GM21825 (cell line): ENCODE data around the gene STIL.
"Not testable (repeated sequence)": the region's sequence is repeated elsewhere in the genome, so short reads cannot be mapped to it uniquely, and the experiment has no call there.

ENCODE experiments used
- ATAC-seq: cut with Tn5 transposase; IDR thresholded peaks from one replicate; pipeline ENCODE4 v1.9.1; 2021; ENCODE audit warnings: mild to moderate bottlenecking, moderate library complexity; ENCODE audit not compliant: unreplicated experiment

Gene STIL

DNA sequence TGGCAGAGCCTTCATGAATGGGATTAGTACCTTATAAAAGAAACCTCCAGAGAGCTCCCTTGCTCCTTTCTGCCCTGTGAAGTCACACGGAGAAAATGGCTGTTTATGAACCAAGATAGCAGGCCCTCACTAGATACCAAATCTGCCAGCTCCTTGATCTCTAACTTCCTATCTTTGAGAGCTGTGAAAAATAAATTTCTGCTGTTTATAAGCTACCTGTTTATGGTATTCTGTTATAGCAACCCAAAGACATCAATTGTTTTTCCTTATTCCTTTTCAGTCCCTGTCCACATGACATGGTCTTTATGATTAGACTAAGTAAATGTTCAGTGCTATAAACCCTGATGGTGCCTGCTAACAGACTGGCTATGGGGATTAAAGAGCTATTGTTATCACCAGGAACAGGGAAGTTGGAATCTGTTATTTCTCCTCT is 9.7 kb upstream of the STIL start:
- no peak for ATAC-seq

DNA sequence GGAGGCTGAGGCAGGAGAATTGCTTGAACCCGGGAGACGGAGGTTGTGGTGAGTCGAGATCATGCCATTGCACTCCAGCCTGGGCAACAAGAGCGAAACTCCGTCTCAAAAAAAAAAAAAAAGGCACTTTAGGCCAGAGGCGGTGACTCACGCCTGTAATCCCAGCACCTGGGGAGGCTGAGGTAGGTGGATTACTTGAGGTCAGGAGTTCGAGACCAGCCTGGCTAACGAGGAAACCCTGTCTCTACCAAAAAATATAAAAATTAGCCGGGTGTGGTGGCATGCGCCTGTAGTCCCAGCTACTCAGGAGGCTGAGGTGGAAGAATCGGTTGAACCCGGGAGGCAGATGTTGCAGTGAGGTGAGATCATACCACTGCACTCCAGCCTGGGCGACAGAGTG is 6.0 kb upstream of the STIL start:
- ATAC-seq: not testable (repeated sequence)

DNA sequence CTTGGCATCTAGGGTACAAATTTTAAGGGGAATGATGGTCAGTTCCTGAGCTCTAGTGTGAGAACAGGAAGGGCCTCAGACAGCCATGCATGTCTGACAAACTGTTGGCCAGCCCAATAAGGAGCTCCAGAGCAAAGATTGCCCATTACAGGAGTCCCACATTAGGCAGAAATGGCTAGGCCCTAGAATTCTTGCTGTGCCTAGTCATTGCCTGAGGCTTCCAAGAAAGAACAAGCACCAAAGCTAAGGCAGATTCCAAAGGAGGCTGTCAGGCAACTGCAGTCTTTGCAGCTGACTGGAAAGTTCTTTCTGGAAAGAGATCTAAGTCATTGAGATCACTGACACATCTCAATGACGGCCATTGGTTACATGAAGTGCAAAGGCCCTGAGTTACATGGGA is 3.9 kb upstream of the STIL start:
- ATAC-seq: no peak

DNA sequence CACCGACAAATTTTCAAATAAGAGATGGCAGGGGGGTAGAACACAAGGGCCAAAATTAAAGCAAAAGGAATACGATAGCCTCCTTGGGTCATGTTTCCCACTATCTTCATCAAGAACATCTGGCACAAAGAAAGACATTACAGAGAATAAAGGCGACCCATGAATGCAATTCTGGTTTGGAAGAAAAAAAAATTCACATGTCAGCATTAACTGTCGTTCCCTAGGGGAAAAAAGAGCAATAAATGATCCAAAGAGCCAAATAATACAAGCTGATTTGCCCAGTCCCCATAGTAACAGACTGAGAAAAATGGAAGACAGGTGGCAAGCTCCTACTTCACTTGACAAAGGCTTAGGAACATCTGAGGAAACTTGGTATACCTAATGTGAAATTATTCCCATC is 4.5 kb downstream of the STIL start:
- no peak for ATAC-seq

DNA sequence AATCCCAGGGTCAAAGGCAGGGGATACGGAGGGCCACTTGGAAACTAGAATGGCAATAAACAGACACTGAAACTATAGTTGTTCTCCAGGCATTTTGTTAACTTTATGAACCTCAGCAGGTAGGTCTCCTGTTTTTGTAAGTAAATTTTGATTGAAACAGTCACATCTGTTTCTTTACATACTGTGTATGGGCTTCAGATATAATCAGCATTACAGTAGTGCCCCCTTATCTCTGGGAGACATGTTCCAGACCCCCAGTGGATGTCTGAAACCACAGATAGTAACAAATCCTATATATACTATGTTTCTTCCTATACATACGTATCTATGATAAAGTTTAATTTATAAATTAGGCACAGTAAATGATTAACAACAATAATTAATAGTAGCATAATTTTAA is 11.5 kb downstream of the STIL start:
- no peak for ATAC-seq

- no peak for ATAC-seq
These were observed 15.8 kb downstream of the STIL start for GRCh38 chr1:47298025-47298699.

GRCh38 chr1:47295579-47295978 is 18.4 kb downstream of the STIL start:
- no peak for ATAC-seq

DNA sequence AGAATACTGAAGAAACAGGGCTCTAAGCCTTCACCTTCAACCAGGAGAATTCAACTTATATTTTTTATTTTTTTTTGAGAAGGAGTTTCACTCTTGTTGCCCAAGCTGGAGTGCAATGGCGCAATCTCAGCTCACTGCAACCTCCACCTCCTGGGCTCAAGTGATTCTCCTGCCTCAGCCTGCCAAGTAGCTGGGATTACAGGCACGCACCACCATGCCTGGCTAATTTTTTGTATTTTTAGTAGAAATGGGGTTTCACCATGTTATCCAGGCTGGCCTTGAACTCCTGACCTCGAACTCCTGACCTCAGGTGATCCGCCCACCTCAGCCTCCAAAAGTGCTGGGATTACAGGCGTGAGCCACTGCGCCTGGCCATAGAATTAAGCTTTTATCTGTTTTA is 19.1 kb downstream of the STIL start:
- ATAC-seq: not testable (repeated sequence)

- ATAC-seq: not testable (repeated sequence)
These were observed 25.8 kb downstream of the STIL start for GRCh38 chr1:47288116-47288515.

- no peak for ATAC-seq
These were observed 33.8 kb downstream of the STIL start for GRCh38 chr1:47280142-47280541.

- ATAC-seq: no peak
These were observed 37.1 kb downstream of the STIL start for GRCh38 chr1:47276850-47277249.

GRCh38 chr1:47275811-47276210 is 38.1 kb downstream of the STIL start:
- ATAC-seq: not testable (repeated sequence)

GRCh38 chr1:47265529-47265928 is 48.4 kb downstream of the STIL start:
- ATAC-seq: not testable (repeated sequence)

DNA sequence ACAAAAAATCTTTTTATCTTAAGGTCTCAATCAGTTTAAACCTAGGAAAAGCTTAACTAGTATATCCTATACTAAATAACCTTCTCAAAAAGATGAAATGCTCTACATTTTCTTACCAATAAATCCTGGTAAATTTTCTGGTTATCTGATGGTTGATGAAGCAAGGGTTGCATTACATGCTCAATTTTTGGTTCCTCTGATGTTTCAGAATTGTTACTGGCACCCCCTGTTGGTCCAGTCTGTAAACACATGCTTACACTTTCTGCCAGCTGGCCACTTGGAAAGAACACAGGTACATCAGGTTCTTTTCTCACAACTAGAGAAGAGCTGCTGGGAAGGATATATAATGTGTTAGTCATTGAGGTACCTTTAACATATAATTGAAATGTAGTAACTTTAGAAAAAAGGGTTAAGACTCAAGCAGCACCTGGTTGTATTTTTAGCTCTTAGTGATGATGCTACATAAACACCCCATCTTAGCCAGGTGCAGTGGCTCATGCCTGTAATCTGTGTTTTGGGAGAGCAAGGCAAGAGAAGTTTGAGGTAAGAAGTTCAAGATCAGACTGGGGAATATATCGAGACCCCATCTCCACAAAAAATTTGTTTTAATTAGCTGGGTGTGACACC is 51.0 kb downstream of the STIL start:
- no peak for ATAC-seq

- no peak for ATAC-seq
These were observed 56.7 kb downstream of the STIL start for GRCh38 chr1:47257224-47257623.

DNA sequence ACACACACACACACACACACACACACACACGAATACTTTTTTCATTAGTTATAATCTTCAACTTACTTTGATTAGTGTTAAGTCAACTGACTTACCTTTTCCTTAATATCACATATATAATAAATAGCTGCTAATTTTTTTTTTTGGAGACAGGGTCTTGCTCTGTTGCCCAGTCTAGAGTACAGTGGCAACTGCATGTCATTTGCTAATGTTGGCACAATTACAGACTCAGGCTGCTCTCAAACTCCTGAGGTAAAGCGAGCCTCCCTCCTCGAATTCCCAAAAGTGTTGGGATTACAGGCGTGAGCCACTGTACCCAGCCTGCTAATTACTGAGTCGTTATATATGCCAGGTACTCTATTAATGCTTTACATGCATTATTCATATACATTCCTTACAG is 61.2 kb downstream of the STIL start:
- no peak for ATAC-seq

GRCh38 chr1:47252369-47252768 is 61.6 kb downstream of the STIL start:
- ATAC-seq: no peak

- ATAC-seq: no peak
These were observed 64.2 kb downstream of the STIL start for GRCh38 chr1:47249755-47250154.

- ATAC-seq: no peak
These were observed 69.5 kb downstream of the STIL start for GRCh38 chr1:47244339-47244862.

DNA sequence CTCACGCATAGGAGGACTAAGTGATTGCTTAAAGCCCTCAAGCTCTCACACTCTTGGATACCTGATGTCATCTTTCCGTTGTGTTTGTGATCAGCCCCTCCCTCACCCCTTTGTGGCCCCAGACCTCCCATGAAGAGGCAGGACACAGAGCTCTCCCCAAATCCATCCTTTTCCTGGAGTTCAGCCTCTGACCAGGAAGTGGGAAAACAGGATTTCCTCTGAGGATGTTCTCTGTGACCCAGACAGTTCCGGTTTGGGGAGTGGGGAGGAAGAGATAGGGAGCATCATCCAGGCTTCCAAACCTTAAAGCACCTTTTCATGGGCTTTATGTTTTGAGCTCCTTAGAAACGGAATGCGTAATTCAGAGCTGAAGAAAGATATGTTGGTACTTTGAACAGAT is 70.0 kb downstream of the STIL start:
- ATAC-seq: no peak

DNA sequence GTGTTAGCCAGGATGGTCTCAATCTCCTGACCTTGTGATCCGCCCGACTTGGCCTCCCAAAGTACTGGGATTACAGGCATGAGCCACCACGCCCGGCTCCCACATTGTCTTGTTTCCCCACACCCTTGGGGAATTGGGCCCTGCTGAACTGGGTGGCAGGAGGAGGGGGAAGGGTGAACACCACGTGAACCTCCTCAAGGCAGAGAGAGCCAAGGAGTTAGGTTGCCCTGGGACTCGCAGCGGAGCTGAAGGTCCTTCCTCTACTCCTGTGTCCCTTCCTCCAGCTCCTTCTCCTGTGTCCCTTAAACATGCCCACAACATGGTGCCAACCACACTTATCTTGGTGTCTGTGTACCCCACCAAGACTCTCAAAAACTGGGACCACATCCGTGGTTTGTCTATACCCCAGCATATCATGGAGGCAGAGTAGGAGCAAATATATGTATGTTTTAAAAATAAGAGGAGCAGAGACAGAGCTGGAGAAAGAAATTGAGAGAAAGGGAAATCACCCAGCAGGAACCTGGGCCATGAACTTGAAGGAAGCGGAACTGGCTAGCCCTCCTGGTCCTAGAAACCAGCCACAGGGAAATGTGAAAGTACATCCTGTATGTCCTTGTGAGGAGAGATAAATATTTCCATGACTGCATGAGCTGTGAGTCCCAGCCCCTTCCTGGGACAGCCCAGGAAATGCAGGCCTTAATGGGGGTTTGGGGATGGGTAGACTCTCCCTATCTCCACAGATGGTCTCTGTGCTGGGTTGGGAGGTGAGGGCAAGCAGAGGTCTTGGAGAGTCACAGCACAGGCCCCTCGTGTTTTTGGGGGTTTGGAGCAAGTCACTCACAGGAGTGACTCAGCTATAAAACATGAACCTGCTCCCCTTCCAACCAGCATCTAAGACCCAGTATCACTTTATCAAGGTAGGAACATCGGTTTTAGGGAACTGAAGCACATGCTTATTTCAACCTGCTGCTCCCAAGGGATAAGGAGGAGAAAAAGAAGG is 72.5 kb downstream of the STIL start:
- no peak for ATAC-seq
